Gastroesophageal sphincter (tissue), 4 donors: ENCODE measurements around the gene SMARCE1. TPM values are rescaled to one million over a fixed set of nuclear protein-coding genes. Genes with fewer than 3 reads are reported as not detected.

ENCODE experiments used
- ATAC-seq: fragments of 150-250 bp; one replicate; pipeline ENCODE4 v1.9.1; 2016; ENCODE audit warnings: mild to moderate bottlenecking, moderate library complexity
- H3K27ac ChIP-seq, 4 donors: fragments of 200-600 bp; sonication (generic) in 3 of 4; 1 replicate in 3 of 4; 2 replicates in 1 of 4; pipeline ENCODE4 v1.5.1; 2016 to 2019
- H3K27me3 ChIP-seq: fragments of 200-600 bp; sonication (generic); one replicate; pipeline ENCODE4 v1.5.1; 2019
- H3K36me3 ChIP-seq, 2 donors: fragments of 200-600 bp; sonication (generic); one replicate each; pipeline ENCODE4 v1.5.1; 2019; ENCODE audit warnings: control low read depth in 1 of 2
- H3K4me1 ChIP-seq, 3 donors: fragments of 200-600 bp; sonication (generic); 1 replicate in 2 of 3; 2 replicates in 1 of 3; pipeline ENCODE4 v1.5.1; 2016 to 2019; ENCODE audit warnings: control low read depth in 2 of 3
- H3K4me3 ChIP-seq, 2 donors: fragments of 200-600 bp; sonication (generic); one replicate each; pipeline ENCODE4 v1.5.1; 2019; ENCODE audit warnings: mild to moderate bottlenecking in 1 of 2, moderate library complexity in 1 of 2
- H3K9me3 ChIP-seq, 3 donors: fragments of 200-600 bp; sonication (generic); one replicate each; pipeline ENCODE4 v1.5.1; 2017 to 2019; ENCODE audit warnings: control low read depth in 2 of 3
- EP300 ChIP-seq: sonication (generic); formaldehyde crosslinking; IDR thresholded peaks from one replicate; pipeline ENCODE4 v1.6.1; 2017; ENCODE audit warnings: antibody characterized with exemption, mild to moderate bottlenecking
- POLR2A ChIP-seq, 2 donors: fragments of 450-650 bp; IDR thresholded peaks; one replicate each; pipeline ENCODE4 v1.6.1; 2017; ENCODE audit warnings: antibody characterized with exemption in 2 of 2, mild to moderate bottlenecking in 2 of 2, moderate library complexity in 1 of 2
- POLR2AphosphoS5 ChIP-seq: sonication (generic); formaldehyde crosslinking; IDR thresholded peaks from one replicate; pipeline ENCODE4 v1.6.1; 2017; ENCODE audit warnings: antibody characterized with exemption
- WGBS, 2 donors: methylation state at CpG; one replicate each; pipeline ENCODE4 v1.1.5; 2018; ENCODE audit warnings: low coverage in 1 of 2; 5-methylcytosine and 5-hydroxymethylcytosine counted together
- total RNA-seq, 4 donors: library from RNA; depleted of rRNA; stranded (reverse); fragments of >200 nt; gene quantifications; one replicate each; pipeline ENCODE4 v1.1.0, GENCODE V29; 2016
- TF ChIP-seq, protein P1 (sequence below), 4 experiments: fragments of 200-600 bp in 2 of 4; fragments of 450-650 bp in 2 of 4; sonication (generic) in 1 of 4; IDR thresholded peaks; one replicate each; pipeline ENCODE4 v1.5.1; 2017 to 2019; ENCODE audit warnings: antibody characterized with exemption in 4 of 4, mild to moderate bottlenecking in 2 of 4, moderate library complexity in 2 of 4

The SMARCE1 gene
- total RNA-seq, 4 donors from 2014 or later = 102 to 131 (median 109) TPM

- no peaks in the 10 kb centered on the region for H3K4me1 ChIP-seq
- TF ChIP-seq, protein P1, sequence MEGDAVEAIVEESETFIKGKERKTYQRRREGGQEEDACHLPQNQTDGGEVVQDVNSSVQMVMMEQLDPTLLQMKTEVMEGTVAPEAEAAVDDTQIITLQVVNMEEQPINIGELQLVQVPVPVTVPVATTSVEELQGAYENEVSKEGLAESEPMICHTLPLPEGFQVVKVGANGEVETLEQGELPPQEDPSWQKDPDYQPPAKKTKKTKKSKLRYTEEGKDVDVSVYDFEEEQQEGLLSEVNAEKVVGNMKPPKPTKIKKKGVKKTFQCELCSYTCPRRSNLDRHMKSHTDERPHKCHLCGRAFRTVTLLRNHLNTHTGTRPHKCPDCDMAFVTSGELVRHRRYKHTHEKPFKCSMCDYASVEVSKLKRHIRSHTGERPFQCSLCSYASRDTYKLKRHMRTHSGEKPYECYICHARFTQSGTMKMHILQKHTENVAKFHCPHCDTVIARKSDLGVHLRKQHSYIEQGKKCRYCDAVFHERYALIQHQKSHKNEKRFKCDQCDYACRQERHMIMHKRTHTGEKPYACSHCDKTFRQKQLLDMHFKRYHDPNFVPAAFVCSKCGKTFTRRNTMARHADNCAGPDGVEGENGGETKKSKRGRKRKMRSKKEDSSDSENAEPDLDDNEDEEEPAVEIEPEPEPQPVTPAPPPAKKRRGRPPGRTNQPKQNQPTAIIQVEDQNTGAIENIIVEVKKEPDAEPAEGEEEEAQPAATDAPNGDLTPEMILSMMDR (IDR thresholded peaks at IDR 0.05) = no peak
- TF ChIP-seq POLR2A (IDR thresholded peaks at IDR 0.05) (no peak), POLR2AphosphoS5 (no peak), EP300 (no peak)
- H3K27me3 ChIP-seq = no peaks in the 10 kb centered on the region
- no peaks in the 10 kb centered on the region for H3K9me3 ChIP-seq
- H3K4me3 ChIP-seq = no peak overlapping the region
- H3K27ac ChIP-seq = no peak overlapping the region
- WGBS, 2 donors = 73 to 75% methylated on average over 1 to 5 of the region's 5 CpGs
- H3K36me3 ChIP-seq = no peaks in the 10 kb centered on the region
- ATAC-seq = no peak
Measured at GRCh38 chr17:40687106-40687505, 39.5 kb upstream of the SMARCE1 start.

- Histone ChIP-seq H3K4me1 (no peaks in the 10 kb centered on the region), H3K27me3 (no peaks in the 10 kb centered on the region), H3K36me3 (no peaks in the 10 kb centered on the region), H3K9me3 (no peaks in the 10 kb centered on the region), H3K4me3 (no peak overlapping the region), H3K27ac (no peak overlapping the region)
- TF ChIP-seq EP300 = no peak
- TF ChIP-seq, protein P1 (IDR thresholded peaks at IDR 0.05) = no peak
- no peak for TF ChIP-seq POLR2A (IDR thresholded peaks at IDR 0.05)
- no peak for ATAC-seq
- 48 to 70% methylated on average over 3 to 4 of the region's 4 CpGs for WGBS, 2 donors
Measured at GRCh38 chr17:40686192-40686591, 38.6 kb upstream of the SMARCE1 start.

- H3K27ac ChIP-seq = no peak overlapping the region
- H3K4me3 ChIP-seq = no peak overlapping the region
- H3K4me1 ChIP-seq = no peaks in the 10 kb centered on the region
- H3K36me3 ChIP-seq = no peaks in the 10 kb centered on the region
- H3K27me3 ChIP-seq = peaks cover 31% of the 10 kb centered on the region
- TF ChIP-seq EP300 (no peak), POLR2A (IDR thresholded peaks at IDR 0.05) (no peak), POLR2AphosphoS5 (no peak)
- TF ChIP-seq, protein P1 (IDR thresholded peaks at IDR 0.05) = no peak
- H3K9me3 ChIP-seq = no peaks in the 10 kb centered on the region
- no peak for ATAC-seq
Measured at GRCh38 chr17:40680998-40681397, 33.4 kb upstream of the SMARCE1 start.

DNA sequence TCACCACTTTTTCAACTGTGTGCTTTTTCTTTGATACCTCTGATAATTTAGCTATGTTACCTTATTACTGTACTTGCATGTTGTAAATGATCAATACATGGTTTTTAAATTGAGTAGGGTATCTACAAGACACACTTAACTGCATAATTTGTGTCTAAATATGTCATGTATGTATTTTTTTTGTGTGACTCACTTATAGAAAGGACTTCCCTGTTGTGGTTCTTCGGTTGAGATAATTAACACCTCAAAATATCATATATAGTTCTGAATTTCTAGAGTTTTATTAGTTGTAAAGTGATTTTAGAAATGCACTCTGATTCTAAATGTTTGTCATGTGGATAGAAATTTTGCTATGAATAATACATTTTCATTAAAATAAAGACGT, 31.9 kb upstream of the SMARCE1 start:
- TF ChIP-seq EP300 (no peak), POLR2A (IDR thresholded peaks at IDR 0.05) (no peak), POLR2AphosphoS5 (no peak)
- TF ChIP-seq, protein P1 (IDR thresholded peaks at IDR 0.05) = no peak
- Histone ChIP-seq H3K4me1 (no peaks in the 10 kb centered on the region), H3K4me3 (no peak overlapping the region), H3K27ac (no peak overlapping the region), H3K27me3 (peaks cover 33% of the 10 kb centered on the region), H3K36me3 (no peaks in the 10 kb centered on the region), H3K9me3 (no peaks in the 10 kb centered on the region)
- WGBS, 2 donors = 69 to 74% methylated on average over 2 of the region's 2 CpGs
- ATAC-seq = no peak

- H3K4me3 ChIP-seq = no peak overlapping the region
- WGBS, 2 donors = 41 to 51% methylated on average over 4 of the region's 4 CpGs
- no peak overlapping the region for H3K27ac ChIP-seq
- no peaks in the 10 kb centered on the region for H3K36me3 ChIP-seq
- no peak for ATAC-seq
- H3K4me1 ChIP-seq = no peaks in the 10 kb centered on the region
- H3K27me3 ChIP-seq = peaks cover 33% of the 10 kb centered on the region
- TF ChIP-seq POLR2AphosphoS5 (no peak), POLR2A (IDR thresholded peaks at IDR 0.05) (no peak), EP300 (no peak)
- TF ChIP-seq, protein P1 (IDR thresholded peaks at IDR 0.05) = no peak
- H3K9me3 ChIP-seq = no peaks in the 10 kb centered on the region
Measured at GRCh38 chr17:40678902-40679522, 31.4 kb upstream of the SMARCE1 start.
